HG03378 (cell line): ENCODE measurements around the gene HIVEP3.

Experiments used
- ATAC-seq: cut with Tn5 transposase; IDR thresholded peaks from one replicate; pipeline ENCODE4 v1.9.1; 2021; ENCODE audit warnings: mild to moderate bottlenecking, moderate library complexity; ENCODE audit not compliant: unreplicated experiment

HIVEP3 gene

DNA sequence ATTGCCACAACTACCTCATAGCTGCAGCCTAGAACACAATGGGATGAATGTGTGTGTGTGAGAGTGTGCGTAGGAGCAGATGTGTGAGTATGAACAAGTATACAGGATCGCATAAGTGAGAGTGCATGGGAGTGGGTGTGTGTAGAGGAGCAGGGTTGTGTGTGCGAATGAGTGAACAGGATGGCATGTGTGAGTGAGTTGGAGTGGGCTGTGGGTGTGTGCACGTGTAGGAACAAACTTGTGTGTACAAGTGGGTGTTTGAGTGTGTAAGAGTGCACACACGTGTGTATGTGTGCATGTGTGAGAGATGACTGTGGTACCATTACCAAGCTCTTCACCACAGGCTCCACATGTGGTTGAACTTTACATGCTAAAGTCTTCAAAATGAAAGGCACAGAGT lies 258.8 kb downstream of the HIVEP3 start:
- no peak for ATAC-seq

DNA sequence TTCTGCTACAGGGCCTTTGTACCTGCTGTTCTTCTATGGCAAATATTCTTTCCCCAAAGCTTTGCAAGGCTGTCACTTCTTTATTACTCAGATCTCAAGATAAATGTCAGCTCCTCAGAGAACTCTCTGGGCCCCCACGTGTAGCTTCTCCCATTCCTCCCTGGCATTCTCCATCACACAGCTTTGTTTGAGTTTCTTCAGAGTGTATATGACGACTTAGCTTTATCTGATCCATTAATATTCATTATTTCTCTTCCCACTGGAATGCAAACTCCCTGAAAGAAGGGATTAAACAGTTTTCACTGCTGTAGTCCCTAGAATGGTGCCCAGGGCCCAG lies 259.6 kb downstream of the HIVEP3 start:
- ATAC-seq: no peak

DNA sequence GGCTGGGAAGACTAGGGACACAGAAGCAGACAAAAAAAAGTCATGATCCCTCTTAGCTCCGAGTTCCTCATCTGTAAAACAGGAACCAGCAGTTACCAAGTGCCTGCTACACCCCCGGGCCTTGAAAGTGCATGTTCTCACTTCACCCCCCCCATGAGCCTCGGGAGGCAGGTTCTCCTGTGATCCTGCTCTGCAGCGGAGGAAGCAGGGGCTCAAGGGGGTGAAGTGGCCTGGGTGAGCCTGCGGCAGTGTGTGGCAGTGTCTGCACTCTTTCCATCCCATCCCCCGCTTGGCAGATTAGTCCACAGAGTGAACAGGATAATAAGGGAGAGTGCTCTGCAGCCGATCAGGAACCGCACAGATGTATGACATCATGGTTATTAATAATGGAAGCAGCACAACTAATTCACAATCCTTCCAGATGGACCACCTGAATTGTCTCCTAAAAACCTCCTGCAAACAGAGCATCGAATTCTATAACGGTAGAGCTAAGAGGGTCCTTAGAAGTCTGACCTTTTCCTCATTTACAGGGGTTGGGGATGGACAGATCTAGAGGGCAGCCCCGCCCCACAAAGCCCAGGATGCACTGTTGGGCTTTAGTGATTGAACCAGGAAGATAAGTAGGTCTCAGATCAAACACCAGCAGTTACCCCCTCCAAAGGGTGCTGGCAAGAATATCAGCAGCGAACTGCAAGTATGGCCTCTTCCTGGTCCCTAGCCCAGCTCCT lies 260.1 kb downstream of the HIVEP3 start:
- ATAC-seq: no peak

DNA sequence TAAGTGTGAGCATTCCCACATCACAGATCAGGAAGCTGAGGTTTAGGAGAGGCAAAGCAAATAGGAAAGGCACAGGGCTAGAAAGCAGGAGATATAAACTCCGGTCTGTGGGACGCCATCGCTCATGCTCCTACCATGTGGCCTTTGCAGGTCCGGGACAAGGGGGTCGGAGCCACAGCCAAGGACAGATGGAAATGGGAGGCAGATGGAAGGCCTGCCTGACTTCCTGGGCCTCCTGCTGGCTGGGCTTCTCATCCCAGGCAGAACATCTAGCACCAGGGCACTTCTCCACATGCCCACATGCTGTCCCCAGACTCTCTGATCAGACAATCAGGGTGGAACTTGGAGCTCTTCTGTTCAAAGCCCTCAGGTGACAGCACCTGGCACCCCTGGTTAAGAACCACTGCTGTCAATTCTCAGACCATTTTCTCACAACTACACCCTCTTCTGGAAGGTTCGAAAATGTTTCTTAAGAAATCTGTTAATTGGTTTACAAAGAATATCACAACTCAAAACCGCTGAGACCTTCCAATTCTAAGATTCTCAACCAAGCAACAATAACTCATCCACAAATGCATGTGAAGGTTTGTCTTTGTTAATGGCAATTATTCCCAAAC lies 260.9 kb downstream of the HIVEP3 start:
- ATAC-seq: no peak

DNA sequence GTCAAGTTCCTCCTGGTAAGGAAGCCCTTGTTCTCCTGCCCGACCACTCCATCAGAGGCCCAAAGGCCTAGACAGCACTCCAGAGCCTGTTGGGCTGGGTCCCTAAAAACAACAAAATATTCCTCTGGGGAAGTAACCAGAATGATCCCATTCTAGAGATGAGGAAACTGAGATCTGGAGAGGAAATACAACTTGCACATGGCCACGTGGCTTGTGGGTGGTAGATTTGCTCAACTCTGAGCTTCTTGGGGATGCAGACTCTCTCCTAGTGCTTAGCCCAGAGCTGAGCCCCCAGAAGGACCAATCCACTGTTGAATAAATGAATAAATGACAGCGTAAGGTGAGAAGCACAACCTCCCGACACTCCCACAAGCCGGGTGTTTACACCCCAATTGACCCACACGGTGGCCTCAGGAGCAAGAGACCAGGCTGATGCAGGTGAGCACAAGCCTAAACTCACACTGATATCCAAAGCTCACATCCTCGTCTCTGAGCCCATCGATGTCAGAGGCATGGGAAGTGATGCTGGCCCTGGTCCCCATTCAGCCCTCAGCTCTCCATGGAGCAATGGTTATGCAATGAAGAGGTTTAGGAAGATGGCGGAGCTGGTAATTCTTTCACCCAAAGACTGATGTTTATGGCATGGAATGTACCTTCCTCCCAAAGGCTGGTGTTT lies 261.8 kb downstream of the HIVEP3 start:
- ATAC-seq: no peak

DNA sequence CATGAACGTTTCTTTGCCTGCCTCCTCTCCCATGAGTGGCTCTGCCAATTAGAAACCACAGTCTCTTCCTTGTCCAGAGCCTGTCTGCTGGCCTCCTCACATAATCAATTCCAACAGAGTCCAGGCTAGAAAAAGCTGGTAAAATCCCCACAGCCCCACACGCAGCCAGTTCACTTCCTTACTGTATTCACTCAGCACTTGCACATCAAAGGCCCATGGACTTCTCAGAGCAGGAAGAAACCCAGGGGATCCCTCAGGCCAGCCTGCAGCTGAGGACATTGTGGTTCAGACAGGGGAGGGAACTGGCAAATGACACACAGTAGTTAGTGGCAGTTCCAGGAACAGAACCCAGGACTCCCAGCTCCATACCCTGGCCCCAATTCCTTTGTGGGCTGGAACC lies 262.7 kb downstream of the HIVEP3 start:
- ATAC-seq: no peak

DNA sequence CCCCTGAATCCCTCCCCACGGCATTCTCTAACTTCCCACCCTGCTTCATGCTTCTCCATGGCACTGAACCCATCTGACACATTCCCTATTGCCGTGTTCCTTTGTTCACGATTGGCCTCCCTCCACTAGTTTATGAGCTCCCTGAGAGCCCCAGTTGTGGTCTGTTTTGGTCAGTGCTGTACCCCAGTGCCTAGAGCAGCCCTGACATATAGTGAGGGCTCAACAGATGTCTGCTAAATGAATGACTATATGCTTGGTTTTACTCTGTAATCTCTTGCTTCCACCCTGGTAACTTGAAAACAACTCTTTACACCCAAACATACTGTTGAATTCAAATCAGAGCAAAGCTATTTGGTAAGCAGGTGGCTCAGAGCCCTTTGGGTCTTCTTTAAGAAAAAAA lies 263.1 kb downstream of the HIVEP3 start:
- no peak for ATAC-seq

DNA sequence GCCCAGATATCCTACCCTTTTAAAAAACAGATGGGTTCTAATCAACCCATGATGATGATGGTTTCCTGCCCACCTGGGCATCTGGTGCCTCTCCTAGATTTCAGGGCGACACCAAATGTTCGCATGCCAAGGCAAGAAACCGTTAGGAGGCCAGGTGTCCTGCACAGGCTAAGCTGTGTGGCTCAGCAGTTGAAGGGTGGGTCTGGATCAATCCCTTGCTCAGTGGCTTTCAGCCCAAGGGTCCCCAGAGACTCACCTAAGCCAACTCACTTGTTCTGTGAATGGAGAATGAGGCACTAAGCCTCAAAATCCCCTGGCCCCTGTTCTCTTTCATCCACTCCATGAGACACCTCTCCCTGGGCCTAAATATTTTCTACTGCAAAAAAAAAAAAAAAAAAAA lies 265.1 kb downstream of the HIVEP3 start:
- no peak for ATAC-seq

DNA sequence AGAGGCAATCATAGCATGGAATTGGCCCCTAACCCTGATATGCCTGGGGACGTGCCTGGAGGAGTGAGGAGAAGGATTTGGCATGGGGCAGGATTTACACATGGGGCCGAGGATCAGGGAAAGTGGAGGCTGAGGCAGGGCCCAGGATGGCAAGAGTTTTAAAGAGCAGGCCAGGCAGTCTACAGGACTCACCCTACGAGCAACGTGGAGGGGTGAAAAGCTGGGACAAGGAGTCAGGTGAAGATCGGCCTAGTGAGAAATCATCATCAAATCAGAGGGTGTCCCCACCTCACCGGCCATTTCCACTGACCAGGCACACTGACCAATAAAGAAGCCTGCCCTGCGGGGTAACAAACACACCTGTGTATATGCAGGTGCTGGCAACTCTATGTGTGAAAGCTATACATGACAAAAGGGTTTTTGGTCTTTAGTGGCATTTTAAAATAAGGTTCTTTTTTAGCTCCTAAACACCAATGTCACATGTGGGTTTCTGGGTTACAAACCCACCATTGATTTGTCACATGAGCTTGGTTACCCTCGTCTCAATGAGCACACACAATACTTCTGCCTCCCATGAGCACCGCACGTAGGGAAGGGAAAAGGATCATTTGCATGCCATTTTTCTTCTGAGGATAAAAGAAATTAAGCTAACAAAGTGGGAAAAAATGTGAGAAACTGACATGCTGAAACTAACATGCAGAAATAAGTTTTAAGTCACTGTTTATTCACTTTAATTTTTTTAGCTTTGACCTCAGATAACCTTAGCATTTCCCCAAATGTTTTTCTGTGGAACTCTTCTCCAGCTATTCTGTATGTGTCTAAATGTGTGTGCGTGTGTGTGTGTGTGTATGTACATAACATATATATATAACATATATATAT lies 266.1 kb downstream of the HIVEP3 start:
- ATAC-seq: no peak

DNA sequence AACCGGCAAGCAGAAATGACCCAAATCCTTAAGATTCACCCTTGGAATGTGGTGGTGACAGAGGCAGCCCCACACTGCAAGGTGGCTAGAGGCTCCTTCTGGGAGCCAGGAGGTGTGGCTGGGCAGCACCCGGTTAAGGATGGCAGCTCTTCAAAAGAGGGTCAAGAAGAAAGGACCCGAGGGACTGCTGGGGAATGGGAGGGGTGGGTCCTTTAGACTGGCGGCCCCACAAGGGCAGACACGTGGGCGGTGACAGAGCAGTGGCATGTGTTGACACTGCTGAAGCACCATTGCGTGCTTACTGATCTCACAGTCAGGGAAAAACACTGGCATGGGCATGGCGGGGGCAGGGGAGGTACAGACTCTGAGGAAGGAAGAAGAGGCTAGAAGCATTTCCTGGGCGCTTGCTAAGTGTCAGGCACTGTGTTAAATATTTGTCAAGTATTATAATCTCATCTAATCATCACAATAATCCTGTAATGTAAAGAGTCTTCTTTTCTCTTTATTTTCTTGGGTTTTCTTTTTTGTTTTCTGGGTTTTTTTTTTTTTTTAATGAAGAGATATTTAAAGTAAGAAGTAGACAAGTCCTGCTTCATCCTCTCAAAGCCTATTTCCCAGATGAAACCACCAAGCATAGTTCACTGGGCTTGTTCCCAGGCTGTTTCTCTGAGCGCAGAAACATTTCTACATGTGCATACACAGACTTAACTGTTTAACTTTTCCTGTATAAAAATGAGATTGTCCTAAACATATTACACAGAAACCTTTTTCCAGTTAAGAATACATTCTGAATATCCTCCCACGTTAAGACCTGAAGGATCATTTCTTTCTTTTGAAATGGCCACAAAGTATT lies 268.5 kb downstream of the HIVEP3 start:
- no peak for ATAC-seq

DNA sequence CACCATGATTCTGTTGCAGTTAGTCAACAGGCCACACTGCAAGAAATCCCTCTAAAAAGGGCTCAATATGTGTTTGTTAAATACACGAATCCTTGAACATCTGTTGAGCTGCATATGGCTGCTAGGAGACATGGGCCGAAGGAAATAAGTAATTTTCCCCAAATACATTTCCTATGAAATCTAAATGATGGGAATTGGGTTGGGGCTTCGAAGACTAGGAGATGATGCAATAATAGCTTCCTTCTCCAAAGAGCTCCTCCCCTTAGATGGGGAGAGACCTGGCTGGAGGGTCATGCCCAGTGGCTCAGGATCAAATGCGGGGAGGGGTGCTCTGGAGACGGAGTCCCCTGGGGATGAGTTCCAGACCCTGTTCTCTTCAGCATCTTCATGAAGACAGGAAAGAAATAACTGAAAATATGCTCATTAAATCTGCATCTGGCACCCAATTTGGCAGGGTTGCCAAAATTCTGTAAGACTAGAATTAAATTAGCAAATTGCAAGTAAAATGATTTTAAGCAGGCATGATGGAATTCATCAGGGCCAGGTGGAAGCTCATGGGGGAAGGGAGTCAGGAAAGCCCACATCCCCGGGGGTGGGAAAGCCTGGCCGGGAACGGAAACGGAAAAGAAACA lies 269.2 kb downstream of the HIVEP3 start:
- no peak for ATAC-seq

DNA sequence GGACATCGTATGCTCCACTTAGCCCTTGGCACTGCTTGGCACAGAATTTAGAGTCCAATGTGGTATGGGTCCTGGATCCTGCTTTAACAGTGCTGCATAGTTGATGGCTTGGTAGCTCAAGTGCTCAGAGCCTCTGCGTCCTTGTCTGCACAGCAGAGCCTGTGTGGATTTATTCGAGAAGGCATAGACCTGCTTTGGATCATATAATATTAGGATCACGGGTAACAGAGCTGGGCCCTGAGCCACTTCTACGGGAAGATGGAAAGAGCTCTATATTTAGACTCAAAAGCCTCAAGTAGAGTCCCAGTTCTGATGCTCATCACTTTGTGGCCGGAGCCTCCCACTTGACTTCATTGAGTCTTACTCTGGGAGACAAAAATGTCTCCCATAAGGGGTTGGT lies 269.9 kb downstream of the HIVEP3 start:
- no peak for ATAC-seq

DNA sequence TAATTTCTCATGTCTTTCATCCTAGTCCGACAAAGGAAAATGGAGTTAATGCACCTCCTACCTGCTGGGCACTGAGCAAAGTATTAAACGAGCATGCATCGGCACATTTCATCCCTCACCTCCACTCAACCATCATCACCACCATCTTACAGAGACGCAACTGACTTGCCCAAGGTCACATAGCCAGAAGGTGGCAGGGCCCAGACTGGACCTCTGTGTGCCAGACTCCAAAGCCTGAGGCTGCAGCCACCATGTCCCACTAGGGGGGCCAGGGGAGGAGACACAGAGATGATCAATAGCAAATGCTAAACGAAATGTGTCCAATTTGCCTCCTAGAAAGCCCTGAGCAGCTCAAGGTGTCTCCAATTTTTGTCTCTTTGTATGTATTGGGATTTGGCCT lies 270.5 kb downstream of the HIVEP3 start:
- no peak for ATAC-seq

DNA sequence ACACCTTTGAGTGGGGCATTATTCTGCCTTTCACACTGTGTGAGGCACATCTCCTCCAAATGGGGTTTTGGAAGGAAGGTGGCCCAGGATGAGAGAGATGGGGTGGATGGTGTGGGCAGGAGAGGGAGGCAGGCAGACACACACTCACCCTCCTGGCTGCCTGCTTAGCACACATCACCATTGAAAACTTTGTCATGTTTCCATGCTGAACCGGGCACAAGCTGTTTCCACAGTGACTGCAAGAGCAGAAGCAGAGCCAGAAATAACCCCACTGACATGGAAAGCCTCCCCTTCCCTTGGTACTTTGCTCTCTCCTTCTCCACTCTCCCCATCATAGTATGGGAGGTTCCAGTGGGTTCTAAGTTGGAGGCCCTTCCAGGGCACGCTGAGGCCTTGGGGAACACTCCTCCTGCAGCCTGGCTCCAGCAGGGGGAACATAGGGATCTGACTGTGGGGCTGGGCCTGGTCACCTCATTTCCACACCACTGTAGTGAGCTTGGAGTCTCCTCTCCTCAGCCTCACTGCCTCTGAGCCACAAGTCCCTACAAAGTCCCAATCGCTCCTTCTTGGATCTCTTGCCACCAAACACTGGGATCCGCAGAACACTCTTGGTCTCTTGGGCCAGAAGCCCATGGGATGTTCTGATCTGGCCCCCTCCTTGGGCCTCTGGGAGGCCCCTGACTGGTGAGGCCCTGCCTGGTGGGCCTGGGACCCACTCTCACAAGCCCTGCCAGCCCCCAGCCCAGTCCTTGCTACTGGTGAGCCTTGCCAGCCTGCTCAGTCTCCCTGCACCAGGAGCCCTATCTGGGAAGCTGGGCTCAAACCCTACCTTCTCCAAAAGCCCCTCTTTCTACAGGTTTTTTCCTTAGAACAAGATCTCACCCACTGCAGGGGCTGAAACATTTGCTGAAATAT lies 271.2 kb downstream of the HIVEP3 start:
- ATAC-seq: no peak

DNA sequence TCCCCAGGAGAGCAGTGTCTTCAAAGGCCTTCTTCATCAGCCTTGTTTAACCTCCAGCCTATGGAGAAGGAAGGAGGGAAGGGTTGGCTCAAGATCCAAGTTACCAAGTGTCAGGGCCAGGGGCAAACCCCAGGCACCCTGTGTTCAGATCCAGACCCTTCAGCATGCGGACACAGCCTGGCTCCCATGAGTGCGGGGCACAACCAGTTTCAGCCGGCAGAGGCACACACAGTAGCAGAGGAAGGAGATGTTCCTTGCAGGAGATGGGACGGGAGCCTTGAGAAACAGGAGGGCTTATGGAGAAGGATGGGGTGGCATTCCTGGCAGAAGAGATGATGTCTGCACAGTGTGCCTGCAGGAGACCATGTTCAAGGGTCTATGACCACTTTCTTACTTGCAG lies 272.5 kb downstream of the HIVEP3 start:
- no peak for ATAC-seq

DNA sequence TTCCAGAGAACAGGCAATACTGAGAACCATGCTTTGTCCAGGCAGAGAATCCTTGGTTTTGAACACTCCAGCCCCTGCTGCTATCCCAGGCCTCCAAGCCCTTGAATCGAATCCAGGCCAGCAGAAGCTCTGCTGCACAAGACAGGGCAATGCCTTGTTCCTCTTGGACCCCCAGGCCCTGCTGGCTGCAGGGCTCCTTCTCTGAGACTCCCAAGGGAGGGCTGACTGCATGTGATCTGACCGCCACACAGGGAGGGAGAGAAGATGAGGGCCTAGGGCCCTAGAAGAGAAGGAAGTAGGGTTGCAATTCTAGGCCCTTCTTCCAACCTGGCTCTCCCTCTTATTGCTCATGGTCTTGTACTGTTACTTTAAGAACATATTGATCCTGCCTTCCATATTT lies 273.7 kb downstream of the HIVEP3 start:
- no peak for ATAC-seq

DNA sequence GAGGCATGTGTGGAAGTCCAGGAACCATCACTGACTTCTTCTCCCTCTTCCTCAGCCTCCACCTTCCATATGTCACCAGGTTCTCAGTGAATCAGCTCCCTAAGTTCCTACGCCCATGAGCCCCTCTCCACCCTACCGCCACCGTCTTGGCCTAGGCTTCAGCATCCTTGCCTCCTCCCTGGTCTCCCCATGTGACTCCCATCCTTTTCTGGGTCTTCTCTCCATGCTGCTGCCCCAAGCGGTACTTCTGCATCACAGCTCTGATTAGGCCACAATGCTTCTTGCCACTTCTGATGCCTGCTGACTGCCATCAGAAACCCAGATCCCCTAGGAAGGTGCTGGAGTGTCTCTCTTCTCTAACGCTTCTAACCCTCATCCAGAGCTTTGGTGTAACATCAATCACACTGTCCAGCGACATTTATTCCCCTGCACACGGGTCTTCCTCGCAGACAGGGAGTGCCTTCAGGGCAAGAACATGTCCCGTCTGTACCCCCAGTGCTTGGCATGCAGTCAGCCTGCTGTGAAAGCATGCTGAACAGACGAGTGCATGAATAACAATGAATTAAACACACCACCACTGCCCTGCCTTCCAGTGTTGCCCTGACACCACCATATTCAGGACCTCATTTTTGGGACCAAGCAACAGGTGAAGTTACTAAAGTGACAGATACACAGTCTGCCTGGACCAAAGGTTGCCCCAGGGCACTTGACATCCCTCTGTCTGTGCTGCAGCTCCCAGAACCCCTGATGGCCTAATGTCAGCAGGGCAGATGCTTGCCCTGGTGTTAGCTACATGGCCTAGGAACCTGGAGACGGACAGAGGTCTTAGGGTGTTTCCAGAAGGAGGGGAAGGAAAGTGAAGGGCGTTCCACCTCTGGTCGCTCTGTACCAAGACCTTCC lies 275.6 kb downstream of the HIVEP3 start:
- ATAC-seq: no peak

DNA sequence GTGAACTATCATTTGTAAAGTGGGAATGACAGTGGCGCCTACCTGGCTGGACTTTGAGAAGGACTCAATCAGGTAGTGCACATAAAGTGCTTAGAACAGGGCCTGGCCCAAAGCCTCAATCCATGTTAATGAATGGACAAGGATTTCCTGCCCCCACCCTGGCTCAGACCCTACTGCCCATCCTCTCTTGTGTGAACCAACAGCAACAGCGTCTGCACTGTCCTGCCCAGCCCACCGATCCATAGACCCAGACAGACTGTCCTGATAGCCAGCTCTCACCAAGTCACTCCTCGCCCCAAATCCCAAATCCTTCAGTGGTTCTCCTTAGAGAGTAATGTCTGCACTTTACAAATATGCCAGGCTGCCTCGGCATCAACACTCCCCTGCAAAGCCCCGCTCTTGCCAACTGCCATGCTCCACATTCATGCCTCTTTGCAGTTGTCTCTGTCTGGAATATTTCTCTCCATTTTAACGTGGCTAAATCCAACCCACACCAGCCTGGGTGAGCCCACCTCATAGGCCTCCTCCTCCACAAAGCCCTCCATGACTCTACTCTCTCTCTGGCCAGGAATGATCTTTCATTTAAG lies 276.7 kb downstream of the HIVEP3 start:
- ATAC-seq: no peak
